NCI-H146 treated with DMSO at 0.1 percent for 48 hours (cell line): ENCODE data around the gene LILRB5.
"Not testable (repeated sequence)": the region's sequence is repeated elsewhere in the genome, so short reads cannot be mapped to it uniquely, and the experiment has no call there.

Experiments
- DNase-seq: peaks from one replicate; lab custom pipeline; 2025; ENCODE audit not compliant: unreplicated experiment; lab: John Stamatoyannopoulos, UW

Gene LILRB5

GRCh38 chr19:54245936-54246335, 11.1 kb downstream of the LILRB5 start:
- no peak for DNase-seq

GRCh38 chr19:54243809-54244208, 13.3 kb downstream of the LILRB5 start:
- DNase-seq, result not testable (repeated sequence)

DNA sequence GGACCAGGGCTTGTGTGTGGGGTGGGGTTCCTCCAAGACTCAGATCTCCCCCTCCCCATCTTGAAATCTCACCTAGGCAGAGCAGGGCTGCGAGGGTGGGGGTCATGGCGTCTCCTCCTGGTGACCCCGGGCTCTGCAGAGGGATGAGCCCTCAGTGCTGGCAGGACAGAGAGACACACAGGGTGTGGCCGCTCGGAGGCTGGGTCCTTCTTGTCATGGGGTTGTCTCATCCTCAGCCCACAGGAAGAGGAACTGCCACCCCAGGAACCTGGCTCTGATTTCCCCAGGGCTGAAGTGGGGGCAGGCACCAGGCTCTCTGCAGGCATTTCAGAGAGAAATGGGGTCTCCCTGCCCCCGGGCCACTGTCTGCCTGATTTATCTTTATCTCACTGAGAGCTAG, 14.4 kb downstream of the LILRB5 start, which contains the start of gene LILRA6:
Gene LILRA6, minus strand, starts transcription at position 145 of the 400 bp plus-strand sequence.
- not testable (repeated sequence) for DNase-seq

DNA sequence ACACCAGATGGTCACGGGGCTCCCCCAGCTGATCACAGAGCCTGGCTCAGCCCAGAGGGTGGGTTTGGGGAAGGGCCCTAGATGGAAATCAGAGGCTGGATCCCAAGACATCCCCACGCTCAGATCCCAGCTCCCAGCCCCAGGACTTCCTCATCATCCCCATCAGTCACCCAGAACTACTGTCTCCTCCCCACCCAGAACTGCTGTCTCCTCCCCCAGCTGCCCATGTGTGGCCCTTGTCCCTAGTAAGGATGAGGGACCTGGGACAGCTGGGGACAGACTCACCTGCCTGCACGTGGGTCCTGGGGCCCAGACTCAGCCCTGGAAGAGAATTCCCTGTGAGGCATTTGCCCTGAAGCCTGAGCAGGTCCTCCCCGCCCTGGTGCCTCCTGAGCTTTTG, 14.8 kb downstream of the LILRB5 start:
- DNase-seq, result not testable (repeated sequence)

- not testable (repeated sequence) for DNase-seq
Observed at GRCh38 chr19:54240372-54241336, 16.4 kb downstream of the LILRB5 start.

DNA sequence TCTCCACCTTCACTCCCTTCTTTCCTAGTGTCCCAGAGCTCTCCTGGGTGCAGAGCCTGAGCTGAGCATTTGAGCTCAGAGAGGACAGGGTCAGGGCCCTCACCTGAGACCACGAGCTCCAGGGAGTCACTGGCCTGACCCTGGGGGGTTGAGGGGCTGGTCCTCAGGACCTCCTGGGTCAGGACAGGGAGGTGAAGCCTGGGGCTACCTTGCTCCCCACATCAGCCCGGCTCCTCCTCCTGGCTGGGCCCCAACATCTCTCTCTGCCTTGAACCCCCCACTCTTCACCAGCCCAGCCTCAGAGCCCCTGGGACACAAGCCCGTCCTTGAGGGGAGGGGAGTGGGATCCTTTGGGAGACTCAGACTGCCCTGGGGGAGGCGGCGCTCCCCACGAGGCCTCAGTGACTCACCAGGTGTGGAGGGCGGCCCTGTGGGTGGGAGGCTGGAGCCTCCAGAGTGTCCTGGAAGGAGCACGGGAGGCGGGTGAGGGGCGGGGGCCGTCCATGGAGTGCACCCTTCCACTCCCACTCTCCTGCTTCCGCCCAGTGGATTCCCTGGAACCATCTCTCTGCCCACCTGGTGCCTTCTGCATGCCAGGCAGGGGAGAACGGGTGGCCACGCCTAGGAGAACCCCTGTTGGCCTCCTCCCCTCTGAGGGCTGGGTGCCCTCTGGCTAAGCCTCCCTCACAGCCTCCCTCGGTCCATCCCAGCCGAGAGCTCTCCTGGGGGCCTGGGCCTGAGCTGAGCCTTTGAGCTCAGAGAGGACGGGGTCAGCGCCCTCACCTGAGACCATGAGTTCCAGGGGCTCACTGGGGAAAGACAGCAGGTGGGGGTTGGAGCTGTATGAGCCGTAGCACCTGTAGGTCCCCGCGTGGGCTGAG, 17.3 kb downstream of the LILRB5 start:
- not testable (repeated sequence) for DNase-seq

DNA sequence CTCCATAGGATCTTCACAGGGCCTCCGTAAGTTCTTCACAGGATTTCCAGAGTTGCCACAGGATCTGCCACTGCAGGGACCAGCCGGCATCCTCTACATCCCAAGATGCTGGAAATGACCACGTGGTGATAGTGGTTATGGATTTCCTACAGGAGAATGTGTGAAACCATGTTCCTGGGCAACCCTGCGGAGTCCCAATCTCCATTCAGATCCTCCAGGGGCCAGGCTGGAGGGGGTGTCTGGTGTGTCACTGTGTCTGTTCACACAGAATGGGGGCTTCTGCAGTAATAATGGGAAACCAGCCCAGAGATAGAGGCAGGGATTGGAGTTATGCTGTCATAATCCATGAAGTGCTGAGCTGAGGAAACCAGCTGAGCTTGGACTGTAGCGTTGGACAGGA, 23.1 kb downstream of the LILRB5 start:
- DNase-seq, result no peak

- DNase-seq, result peak; percentile 81
Observed at GRCh38 chr19:54231077-54231931, 25.8 kb downstream of the LILRB5 start.

- DNase-seq, result no peak
Observed at GRCh38 chr19:54230031-54230430, 27.0 kb downstream of the LILRB5 start.

GRCh38 chr19:54229146-54229545, 27.9 kb downstream of the LILRB5 start:
- no peak for DNase-seq

GRCh38 chr19:54224619-54225018, 32.5 kb downstream of the LILRB5 start:
- DNase-seq, result not testable (repeated sequence)

GRCh38 chr19:54223937-54224281, 33.2 kb downstream of the LILRB5 start:
- DNase-seq, result not testable (repeated sequence)

DNA sequence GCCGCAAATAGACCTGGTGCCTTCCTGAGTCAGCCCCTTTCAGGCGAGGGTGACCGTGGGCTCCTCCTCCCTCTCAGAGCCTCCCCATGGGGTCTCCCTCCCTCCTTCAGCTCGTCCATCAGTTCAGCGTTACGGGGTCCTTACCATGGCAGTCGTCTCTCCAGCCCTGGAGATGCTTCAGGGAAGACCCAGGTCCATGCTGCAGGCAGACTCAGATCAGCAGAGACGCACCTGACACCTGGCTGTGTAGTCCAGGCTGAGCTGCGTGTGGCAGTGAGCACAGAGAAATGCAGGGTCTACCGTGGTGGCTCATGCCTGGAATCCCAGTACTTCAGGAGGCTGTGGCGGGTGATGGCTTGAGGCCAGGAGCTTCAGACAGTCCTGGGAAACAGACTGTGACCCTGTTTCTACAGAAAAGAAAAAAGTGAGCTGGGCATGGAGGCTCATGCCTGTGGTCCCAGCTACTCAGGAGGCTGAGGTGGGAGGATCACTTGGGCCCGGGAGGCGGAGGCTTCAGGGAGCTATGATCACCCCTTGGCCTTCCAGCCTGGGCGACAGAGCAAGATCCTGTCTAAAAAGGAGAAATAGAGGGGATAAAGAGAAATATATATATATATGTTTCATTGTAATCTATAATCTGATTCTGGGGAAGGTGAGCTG, 33.7 kb downstream of the LILRB5 start:
- DNase-seq, result not testable (repeated sequence)

DNA sequence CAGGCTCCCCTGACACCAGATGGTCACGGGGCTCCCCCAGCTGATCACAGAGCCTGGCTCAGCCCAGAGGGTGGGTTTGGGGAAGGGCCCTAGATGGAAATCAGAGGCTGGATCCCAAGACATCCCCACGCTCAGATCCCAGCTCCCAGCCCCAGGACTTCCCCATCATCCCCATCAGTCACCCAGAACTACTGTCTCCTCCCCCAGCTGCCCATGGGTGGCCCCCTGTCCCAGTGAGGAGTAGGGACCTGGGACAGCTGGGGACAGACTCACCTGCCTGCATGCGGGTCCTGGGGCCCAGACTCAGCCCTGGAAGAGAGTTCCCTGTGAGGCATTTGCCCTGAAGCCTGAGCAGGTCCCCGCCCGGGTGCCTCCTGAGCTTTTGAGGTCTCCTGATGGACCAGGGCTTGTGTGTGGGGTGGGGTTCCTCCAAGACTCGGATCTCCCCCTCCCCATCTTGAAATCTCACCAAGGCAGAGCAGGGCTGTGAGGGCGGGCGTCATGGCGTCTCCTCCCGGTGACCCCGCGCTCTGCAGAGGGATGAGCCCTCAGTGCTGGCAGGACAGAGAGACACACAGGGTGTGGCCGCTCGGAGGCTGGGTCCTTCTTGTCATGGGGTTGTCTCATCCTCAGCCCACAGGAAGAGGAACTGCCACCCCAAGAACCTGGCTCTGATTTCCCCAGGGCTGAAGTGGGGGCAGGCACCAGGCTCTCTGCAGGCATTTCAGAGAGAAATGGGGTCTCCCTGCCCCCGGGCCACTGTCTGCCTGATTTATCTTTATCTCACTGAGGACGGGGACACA, 34.4 kb downstream of the LILRB5 start, which contains the start of gene LILRB3:
Gene LILRB3, minus strand, starts transcription at position 534 of the 803 bp plus-strand sequence. Its CDS starts 31 bp downstream, at position 503.
- not testable (repeated sequence) for DNase-seq

- not testable (repeated sequence) for DNase-seq
Observed at GRCh38 chr19:54221947-54222346, 35.1 kb downstream of the LILRB5 start.

GRCh38 chr19:54219702-54220101, 37.4 kb downstream of the LILRB5 start:
- DNase-seq, result not testable (repeated sequence)

GRCh38 chr19:54218960-54219661, 38.0 kb downstream of the LILRB5 start:
- DNase-seq, result no peak

- no peak for DNase-seq
Observed at GRCh38 chr19:54218259-54218658, 38.8 kb downstream of the LILRB5 start.
